ENCODE measurements around the gene RGS8. TPM values are rescaled to one million over a fixed set of nuclear protein-coding genes. Genes with fewer than 3 reads are reported as not detected.
"Not testable (repeated sequence)": the region's sequence is repeated elsewhere in the genome, so short reads cannot be mapped to it uniquely, and the experiment has no call there.

The RGS8 gene
- polyA plus RNA-seq, 2 of the 4 experiments (the other 2 are of a cell fraction): not detected

DNA sequence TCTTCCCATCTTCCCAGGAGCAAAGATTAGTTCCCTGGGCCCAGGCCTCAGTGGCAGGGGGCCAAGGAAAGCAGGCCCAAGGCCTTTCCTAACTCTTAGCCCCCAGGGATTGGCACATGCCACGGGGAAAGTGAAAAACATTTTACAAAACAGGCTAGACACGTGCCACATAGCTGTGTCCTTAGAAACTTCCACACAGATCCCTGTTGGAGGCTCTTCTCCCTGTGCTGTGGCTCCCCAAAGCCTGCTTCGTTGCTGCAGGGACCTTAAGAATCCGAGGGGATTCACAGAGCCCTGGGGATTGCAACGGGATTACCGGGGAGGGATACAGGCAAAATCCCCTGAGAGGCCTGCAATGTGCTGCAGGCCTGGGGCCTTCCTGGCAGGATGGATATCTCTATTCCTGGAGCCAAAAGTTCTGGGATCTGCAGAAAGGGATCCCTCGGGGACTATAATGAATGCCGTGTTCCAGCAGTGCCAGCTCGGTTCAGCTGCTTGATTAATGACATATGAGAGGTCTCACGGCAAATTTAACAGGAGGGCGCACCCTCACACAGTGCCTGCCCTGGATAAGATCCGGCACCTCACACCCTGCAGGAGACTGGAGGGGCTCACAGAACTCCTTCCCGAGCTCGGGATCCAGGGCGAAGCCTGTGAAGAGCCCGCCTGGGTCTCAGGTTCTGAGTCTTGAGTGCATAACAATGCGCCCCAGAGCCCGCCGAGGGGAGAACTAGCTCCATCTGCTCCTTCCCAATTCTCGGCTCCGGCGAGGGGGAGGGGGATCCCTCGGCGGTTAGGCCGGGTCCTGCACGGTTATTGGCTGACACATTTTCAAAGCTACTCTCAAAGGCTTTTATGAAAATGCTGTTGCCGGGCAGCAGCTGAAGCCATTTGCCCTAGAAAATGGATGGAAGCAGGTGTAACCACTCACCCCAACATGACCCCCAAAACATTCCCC is 15.3 kb upstream of the RGS8 start:
- H3K4me1 ChIP-seq: no peaks in the 10 kb centered on the region
- POLR2A ChIA-PET: no interaction called here
- WGBS (ENCODE audit: missing lambda C conversion rate): 57% methylated on average over 25 of the region's 27 CpGs
- ATAC-seq (no peak), FAIRE-seq (no peak), DNase-seq (ENCODE audit: low read depth in 1 of 2, low spot score in 1 of 2) (no peak)
- no peak overlapping the region for H3K4me2 ChIP-seq
- no peaks in the 10 kb centered on the region for H3K9me3 ChIP-seq
- H3K4me3 ChIP-seq: no peak overlapping the region
- H3K27ac ChIP-seq: no peak overlapping the region
- CTCF ChIA-PET: interaction anchor here (1.2 to 1.4 kb wide), 2 partner anchors 10 to 17 kb away, joined by 3 to 4 read pairs; no protein-coding TSS in a partner anchor
- TF ChIP-seq RCOR1 (IDR thresholded peaks at IDR 0.05; ENCODE audit: low read depth, low read length) (no peak), RAD21 (conservative IDR thresholded peaks at IDR 0.05 in 1 of 2, IDR thresholded peaks at IDR 0.05 in 1 of 2) (no peak), KDM1A (IDR thresholded peaks at IDR 0.05; ENCODE audit: low read depth) (no peak), CHD2 (IDR thresholded peaks at IDR 0.05; ENCODE audit: low read length, partially characterized antibody) (no peak), POLR2AphosphoS2 (conservative IDR thresholded peaks at IDR 0.05; ENCODE audit: low read length) (no peak), CHD4 (IDR thresholded peaks at IDR 0.05; ENCODE audit: borderline replicate concordance) (no peak), BHLHE40 (IDR thresholded peaks at IDR 0.05; ENCODE audit: low read depth, low read length) (no peak), ZNF302 (CRISPR knock-in tag; IDR thresholded peaks at IDR 0.05) (no peak), MYC (IDR thresholded peaks at IDR 0.05; ENCODE audit: borderline replicate concordance, low read length) (no peak)
- TF ChIP-seq, protein P1, sequence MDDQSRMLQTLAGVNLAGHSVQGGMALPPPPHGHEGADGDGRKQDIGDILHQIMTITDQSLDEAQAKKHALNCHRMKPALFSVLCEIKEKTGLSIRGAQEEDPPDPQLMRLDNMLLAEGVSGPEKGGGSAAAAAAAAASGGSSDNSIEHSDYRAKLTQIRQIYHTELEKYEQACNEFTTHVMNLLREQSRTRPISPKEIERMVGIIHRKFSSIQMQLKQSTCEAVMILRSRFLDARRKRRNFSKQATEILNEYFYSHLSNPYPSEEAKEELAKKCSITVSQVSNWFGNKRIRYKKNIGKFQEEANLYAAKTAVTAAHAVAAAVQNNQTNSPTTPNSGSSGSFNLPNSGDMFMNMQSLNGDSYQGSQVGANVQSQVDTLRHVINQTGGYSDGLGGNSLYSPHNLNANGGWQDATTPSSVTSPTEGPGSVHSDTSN (IDR thresholded peaks at IDR 0.05): no peak
- TF ChIP-seq, protein P2, sequence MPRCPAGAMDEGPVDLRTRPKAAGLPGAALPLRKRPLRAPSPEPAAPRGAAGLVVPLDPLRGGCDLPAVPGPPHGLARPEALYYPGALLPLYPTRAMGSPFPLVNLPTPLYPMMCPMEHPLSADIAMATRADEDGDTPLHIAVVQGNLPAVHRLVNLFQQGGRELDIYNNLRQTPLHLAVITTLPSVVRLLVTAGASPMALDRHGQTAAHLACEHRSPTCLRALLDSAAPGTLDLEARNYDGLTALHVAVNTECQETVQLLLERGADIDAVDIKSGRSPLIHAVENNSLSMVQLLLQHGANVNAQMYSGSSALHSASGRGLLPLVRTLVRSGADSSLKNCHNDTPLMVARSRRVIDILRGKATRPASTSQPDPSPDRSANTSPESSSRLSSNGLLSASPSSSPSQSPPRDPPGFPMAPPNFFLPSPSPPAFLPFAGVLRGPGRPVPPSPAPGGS (IDR thresholded peaks at IDR 0.05): no peak
- TF ChIP-seq, protein P3, sequence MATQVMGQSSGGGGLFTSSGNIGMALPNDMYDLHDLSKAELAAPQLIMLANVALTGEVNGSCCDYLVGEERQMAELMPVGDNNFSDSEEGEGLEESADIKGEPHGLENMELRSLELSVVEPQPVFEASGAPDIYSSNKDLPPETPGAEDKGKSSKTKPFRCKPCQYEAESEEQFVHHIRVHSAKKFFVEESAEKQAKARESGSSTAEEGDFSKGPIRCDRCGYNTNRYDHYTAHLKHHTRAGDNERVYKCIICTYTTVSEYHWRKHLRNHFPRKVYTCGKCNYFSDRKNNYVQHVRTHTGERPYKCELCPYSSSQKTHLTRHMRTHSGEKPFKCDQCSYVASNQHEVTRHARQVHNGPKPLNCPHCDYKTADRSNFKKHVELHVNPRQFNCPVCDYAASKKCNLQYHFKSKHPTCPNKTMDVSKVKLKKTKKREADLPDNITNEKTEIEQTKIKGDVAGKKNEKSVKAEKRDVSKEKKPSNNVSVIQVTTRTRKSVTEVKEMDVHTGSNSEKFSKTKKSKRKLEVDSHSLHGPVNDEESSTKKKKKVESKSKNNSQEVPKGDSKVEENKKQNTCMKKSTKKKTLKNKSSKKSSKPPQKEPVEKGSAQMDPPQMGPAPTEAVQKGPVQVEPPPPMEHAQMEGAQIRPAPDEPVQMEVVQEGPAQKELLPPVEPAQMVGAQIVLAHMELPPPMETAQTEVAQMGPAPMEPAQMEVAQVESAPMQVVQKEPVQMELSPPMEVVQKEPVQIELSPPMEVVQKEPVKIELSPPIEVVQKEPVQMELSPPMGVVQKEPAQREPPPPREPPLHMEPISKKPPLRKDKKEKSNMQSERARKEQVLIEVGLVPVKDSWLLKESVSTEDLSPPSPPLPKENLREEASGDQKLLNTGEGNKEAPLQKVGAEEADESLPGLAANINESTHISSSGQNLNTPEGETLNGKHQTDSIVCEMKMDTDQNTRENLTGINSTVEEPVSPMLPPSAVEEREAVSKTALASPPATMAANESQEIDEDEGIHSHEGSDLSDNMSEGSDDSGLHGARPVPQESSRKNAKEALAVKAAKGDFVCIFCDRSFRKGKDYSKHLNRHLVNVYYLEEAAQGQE (IDR thresholded peaks at IDR 0.05): no peak

DNA sequence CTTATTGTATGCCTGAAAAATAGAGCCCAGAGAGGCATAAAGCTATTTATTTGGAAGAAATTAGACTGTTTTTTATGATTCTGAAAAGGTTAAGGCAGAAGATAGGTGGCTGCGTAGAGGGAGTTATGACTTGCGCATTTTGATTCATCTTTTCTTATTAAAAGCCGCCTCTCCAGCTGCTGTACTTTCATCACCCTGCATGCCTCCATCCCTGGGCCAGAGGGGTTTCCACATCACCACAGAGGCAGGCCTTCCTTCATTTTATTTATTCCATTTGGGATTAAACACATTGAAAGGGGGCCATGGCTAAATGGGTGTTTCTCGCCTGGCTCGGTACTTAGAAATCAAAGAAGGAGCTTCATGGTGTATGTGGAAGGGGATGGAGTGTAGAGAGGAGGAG is 14.6 kb upstream of the RGS8 start:
- no peaks in the 10 kb centered on the region for H3K4me1 ChIP-seq
- ChIA-PET CTCF (interaction anchor here (1.2 kb wide), 1 partner anchor 9 kb away, joined by 3 read pairs; no protein-coding TSS in a partner anchor), POLR2A (no interaction called here)
- TF ChIP-seq POLR2AphosphoS2 (conservative IDR thresholded peaks at IDR 0.05; ENCODE audit: low read length) (no peak), SREBF2 (IDR thresholded peaks at IDR 0.05) (no peak), KDM1A (IDR thresholded peaks at IDR 0.05; ENCODE audit: low read depth) (no peak)
- FAIRE-seq (no peak), DNase-seq (ENCODE audit: low read depth in 1 of 2, low spot score in 1 of 2) (no peak), ATAC-seq (no peak)
- no peak overlapping the region for H3K4me3 ChIP-seq
- H3K9me3 ChIP-seq: no peaks in the 10 kb centered on the region
- WGBS (ENCODE audit: missing lambda C conversion rate): 82% methylated on average over 5 of the region's 5 CpGs
- no peak overlapping the region for H3K4me2 ChIP-seq
- H3K27ac ChIP-seq: no peak overlapping the region

DNA sequence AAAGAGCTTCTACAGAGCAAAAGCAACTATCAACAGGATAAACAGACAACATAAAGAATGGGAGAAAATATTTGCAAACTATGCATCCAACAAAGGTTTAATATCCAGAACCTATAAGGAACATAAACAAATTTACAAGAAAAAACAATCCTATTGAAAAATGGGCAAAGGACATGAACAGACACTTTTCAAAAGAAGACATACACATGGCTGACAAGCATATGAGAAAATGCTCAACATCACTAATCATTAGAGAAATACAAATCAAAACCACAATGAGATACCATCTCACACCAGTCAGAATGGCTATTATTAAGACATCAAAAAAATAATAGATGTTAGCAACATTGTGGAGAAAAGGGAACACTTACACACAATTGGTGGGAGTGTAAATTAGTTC is 8.8 kb upstream of the RGS8 start:
- H3K4me3 ChIP-seq; H3K27ac ChIP-seq; FAIRE-seq; ATAC-seq; H3K4me2 ChIP-seq; CTCF ChIA-PET; POLR2A ChIA-PET; H3K4me1 ChIP-seq; DNase-seq (ENCODE audit: low read depth in 1 of 2, low spot score in 1 of 2); H3K9me3 ChIP-seq: not testable (repeated sequence)
